Activated CD4-positive, alpha-beta T cell treated with anti-CD3 and anti-CD28 coated beads, Interleukin-2, amount 50 U/mL, for 48 hours (primary cell): ENCODE results near the gene RNF26.

Experiments
- DNase-seq, 2 experiments: peaks; one replicate each; pipeline ENCODE4 v3.0.0-alpha.2; 2020

The RNF26 gene

GRCh38 chr11:119355091-119355843 is 20.9 kb downstream of the RNF26 start:
- DNase-seq, result no peak

- DNase-seq, result peak; percentile 77 to 84
These were observed 22.2 kb downstream of the RNF26 start for GRCh38 chr11:119356349-119357031.

DNA sequence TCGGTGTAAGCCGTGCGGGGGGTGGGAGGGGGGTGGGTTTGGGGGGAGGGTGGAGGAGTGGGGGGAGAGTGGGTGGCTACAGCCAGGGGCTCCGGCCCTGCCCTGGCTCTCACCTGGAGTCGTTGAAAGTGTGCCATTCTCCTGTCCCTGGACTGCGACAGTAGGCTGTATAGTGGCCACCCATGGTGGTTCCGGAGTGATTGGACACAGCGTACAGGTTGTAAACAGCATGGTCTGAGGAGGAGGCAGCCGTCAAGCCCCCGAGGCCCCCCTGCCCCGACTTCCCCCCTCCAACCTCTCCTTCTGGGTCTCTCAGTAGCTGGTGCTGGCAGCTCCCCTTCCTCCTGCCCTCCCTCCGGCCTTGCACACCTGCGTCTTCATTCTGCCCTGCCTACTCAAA is 22.7 kb downstream of the RNF26 start:
- no peak for DNase-seq

DNA sequence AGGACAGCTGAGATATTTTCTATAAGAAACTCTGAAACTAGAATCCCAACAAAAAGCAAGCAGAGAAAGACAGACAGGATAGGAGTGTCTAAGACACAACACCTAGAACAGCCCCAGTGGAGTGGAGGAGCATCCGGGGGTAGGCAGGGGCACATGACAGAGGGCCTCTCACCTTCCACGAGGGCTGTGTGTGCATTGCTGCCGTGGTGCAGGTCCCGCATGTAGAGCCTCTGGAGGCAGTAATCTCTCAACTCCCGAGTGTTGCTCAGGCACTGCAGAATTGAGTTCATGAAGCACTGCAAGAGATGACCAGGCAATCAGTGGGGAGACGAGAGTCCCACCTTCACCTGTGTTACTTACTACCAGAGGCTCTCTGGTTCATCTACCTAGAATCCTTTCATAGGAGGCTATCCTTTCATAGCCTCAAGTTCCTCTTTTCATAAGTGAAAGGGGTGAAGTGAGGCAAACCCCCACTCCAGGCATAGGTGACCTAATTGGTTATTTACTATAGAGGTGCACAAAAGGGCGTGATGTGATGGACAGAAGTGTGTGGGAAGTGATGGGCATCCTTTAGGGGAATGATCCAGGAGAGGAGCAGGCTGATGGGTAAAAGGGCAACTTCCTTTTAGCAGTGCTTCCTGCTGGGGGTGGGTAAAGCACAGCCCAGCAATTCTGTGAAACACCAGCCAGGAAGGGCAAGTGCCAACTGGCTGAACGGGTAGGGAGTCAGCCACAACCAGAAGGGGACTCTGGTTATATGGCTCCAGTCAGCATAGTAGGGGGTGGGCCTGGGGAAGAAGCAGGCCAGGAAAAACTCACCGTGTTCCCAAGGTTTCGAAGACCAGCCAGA is 25.3 kb downstream of the RNF26 start:
- DNase-seq, result no peak

GRCh38 chr11:119361056-119361787 is 26.9 kb downstream of the RNF26 start:
- peak; percentile 64 to 71 for DNase-seq

GRCh38 chr11:119361941-119362725 is 27.8 kb downstream of the RNF26 start:
- DNase-seq, result no peak

- no peak for DNase-seq
These were observed 28.4 kb downstream of the RNF26 start for GRCh38 chr11:119362741-119363080.

DNA sequence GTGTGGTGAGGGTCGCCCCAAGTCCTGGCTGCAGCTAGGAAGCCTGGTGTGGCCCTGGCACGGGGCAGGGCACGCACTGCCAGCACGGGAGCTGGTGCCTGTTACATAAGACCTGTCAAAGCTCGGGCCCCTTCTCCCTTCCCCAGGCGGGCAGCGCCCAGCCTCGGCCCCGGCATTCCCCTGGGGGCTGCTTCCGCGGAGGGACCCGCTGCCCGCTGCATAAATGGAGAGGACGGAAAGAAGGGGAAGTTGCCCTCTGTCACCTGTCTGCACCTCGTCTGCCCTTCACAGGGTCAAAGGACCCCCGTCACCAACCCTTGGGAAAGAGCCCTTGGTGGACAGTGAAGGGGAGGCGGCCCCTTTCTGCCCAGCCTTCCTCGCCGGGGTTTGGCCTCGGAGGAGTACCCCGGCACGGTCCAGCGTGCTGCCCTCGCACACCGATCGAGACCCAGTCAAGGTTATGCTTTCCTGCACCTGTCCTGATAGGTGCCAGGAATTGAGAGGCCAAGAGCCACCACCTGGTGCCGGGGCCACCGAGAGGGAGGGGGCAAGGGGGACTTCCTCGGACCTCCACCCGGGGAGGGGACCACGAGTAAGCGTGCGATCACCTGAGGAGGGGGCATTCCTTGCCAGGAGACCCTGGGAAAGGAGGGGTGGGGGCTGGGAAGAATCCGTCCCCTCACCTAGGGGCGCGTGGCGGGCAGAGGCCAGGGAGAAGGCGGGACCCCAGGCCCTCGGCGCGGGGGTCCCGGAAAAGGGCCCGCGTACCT is 28.9 kb downstream of the RNF26 start:
- no peak for DNase-seq

- DNase-seq, result peak; percentile 41 to 52
These were observed 29.7 kb downstream of the RNF26 start for GRCh38 chr11:119363851-119364590.

DNA sequence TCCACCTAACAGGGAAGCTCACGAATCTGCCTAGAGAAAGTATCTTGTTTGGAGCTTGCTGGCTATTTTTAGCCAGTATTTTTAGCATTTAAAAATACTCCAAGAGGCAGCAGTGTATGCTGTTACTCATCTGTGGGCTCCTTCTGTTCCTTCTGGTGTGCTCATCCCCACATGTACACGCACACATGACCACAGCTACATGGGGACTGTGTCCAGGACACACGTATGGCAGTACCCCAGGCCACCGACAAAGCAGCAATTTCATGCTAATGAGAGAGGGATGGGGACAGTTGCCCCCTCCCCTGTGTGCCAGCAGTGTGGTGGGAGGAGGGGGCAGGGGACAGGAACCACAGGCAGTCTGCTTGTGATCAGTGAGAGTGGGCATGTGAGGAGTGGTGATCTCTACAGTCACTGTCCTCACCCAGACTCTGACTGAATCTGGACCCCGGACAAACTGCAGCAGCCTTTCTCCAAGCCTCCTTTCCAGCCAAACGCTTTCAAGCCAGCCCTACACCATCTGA is 30.8 kb downstream of the RNF26 start:
- DNase-seq, result no peak

GRCh38 chr11:119366690-119367620 is 32.6 kb downstream of the RNF26 start:
- no peak for DNase-seq

DNA sequence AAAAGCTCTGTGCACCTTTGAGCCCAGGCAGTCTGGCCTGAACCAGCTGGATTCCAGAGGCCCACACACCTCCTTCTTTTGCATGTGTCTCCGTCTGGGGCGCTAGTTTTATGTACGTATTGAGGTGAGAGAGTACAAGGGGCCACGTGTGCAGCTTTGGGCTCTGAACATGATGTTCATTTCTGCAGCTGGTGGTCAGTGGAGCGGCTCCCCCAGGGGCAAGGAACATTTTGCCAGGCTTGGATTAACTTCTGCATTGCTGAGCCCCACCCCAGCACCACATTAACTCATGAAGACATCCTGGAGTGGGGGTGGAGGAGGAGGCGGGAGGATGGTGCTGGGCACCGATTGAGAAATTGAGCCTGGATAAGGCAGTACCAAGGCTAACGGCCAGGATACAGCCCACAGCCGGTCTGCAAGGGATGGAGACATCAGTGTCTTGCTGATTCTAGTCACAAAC is 33.4 kb downstream of the RNF26 start:
- no peak for DNase-seq

- no peak for DNase-seq
These were observed 34.1 kb downstream of the RNF26 start for GRCh38 chr11:119368121-119369034.

DNA sequence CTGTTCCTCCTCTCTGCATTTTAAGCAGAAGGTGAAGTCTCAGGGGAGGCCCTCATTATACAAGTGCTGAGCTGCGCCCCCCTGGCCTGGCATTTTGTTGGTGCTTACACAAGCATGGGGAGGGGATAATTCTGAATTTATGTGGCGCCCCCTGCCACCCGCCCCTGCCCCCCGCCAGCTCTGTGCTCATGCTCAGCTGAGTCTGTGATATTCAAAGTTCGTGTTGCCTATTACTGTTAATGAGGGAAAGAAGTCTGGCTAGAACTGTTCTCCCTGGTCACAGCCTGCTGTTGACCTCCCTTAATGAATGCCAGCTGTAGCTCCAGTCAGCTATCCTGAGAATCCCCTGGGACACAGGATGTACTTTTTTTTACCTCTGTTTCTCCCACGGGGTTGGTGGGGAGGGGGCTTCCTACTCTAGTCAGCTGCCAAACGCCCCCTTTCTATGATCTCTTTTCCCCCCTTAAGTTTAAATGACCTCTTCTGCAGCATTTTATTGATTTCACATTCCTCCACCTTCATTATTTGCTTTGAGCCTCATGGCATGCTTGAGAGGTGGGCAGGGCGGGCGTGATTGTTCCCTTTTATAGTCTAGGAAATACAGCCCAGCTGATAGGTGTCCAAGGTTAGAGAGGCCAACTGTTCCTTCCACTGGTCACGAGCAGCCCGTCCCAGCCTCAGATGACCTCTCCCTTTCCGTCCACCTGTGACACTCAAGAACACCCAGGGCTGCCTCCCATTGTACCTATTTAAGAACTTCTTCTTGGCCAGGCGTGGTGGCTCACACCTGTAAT is 35.0 kb downstream of the RNF26 start:
- no peak for DNase-seq

- DNase-seq, result no peak
These were observed 36.2 kb downstream of the RNF26 start for GRCh38 chr11:119370486-119371046.

- DNase-seq, result no peak
These were observed 36.8 kb downstream of the RNF26 start for GRCh38 chr11:119371067-119371601.
